Adrenal gland (tissue), 5 donors: ENCODE results near the gene FBXO22.

Experiments
- POLR2A ChIP-seq, 2 donors: fragments of 450-650 bp; IDR thresholded peaks; one replicate each; pipeline ENCODE4 v1.6.1; 2017; ENCODE audit warnings: antibody characterized with exemption in 2 of 2, mild to moderate bottlenecking in 2 of 2, moderate library complexity in 1 of 2
- TF ChIP-seq, protein P1 (sequence below), 6 experiments: fragments of 450-650 bp in 4 of 6; fragments of 200-600 bp in 2 of 6; sonication (generic) in 1 of 6; IDR thresholded peaks; 1 replicate in 5 of 6; 2 replicates in 1 of 6; pipeline versions ENCODE4 v1.5.1 to v1.8.0; 2016 to 2021; ENCODE audit warnings: antibody characterized with exemption in 6 of 6, mild to moderate bottlenecking in 2 of 6, moderate library complexity in 1 of 6
- donor health status: DM: no; HTN: no; CAD: no.

DNA sequence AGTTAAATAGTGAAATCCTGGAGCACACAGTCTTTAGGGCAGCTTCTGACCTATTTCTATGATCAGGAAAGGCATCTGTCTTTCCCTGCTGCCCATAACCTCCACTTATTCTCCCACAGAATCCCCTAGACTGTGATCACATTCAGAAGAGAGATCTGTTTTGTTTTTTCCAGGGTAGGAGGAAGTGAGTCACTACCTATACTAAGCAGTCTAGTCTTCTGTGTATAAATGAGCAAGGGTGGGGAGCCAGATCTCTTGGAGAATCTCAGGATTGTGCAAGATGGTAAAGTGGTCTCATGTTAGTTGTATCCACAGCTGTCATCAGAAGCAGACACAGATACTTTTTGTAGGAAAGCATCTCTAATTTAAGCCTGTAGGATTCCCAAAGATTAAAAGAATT lies 11.8 kb upstream of the FBXO22 start:
- TF ChIP-seq, protein P1, sequence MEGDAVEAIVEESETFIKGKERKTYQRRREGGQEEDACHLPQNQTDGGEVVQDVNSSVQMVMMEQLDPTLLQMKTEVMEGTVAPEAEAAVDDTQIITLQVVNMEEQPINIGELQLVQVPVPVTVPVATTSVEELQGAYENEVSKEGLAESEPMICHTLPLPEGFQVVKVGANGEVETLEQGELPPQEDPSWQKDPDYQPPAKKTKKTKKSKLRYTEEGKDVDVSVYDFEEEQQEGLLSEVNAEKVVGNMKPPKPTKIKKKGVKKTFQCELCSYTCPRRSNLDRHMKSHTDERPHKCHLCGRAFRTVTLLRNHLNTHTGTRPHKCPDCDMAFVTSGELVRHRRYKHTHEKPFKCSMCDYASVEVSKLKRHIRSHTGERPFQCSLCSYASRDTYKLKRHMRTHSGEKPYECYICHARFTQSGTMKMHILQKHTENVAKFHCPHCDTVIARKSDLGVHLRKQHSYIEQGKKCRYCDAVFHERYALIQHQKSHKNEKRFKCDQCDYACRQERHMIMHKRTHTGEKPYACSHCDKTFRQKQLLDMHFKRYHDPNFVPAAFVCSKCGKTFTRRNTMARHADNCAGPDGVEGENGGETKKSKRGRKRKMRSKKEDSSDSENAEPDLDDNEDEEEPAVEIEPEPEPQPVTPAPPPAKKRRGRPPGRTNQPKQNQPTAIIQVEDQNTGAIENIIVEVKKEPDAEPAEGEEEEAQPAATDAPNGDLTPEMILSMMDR (IDR thresholded peaks at IDR 0.05), result no peak
- TF ChIP-seq POLR2A (IDR thresholded peaks at IDR 0.05), result no peak
